ENCODE results near the gene GPC3.

The GPC3 gene

GRCh38 chrX:133880032-133880443 lies 105.4 kb downstream of the GPC3 start:
- DNase-seq, result no peak

GRCh38 chrX:133878710-133879109 lies 106.7 kb downstream of the GPC3 start:
- no peak for DNase-seq

GRCh38 chrX:133876646-133877045 lies 108.7 kb downstream of the GPC3 start:
- no peak for DNase-seq

GRCh38 chrX:133869270-133869669 lies 116.1 kb downstream of the GPC3 start:
- no peak for DNase-seq

GRCh38 chrX:133868682-133869081 lies 116.7 kb downstream of the GPC3 start:
- DNase-seq, result no peak

GRCh38 chrX:133868250-133868649 lies 117.1 kb downstream of the GPC3 start:
- DNase-seq, result no peak

- no peak for DNase-seq
Measured at GRCh38 chrX:133865761-133866471, 119.5 kb downstream of the GPC3 start.

GRCh38 chrX:133864236-133864635 lies 121.2 kb downstream of the GPC3 start:
- DNase-seq, result no peak

GRCh38 chrX:133859860-133860259 lies 125.5 kb downstream of the GPC3 start:
- DNase-seq, result no peak

GRCh38 chrX:133859336-133859735 lies 126.1 kb downstream of the GPC3 start:
- DNase-seq, result no peak

GRCh38 chrX:133857640-133858269 lies 127.6 kb downstream of the GPC3 start:
- DNase-seq, result no peak

- no peak for DNase-seq
Measured at GRCh38 chrX:133856819-133857218, 128.6 kb downstream of the GPC3 start.

GRCh38 chrX:133854290-133854689 lies 131.1 kb downstream of the GPC3 start:
- DNase-seq, result no peak

- no peak for DNase-seq
Measured at GRCh38 chrX:133852837-133853356, 132.5 kb downstream of the GPC3 start.

- no peak for DNase-seq
Measured at GRCh38 chrX:133852401-133852800, 133.0 kb downstream of the GPC3 start.

- no peak for DNase-seq
Measured at GRCh38 chrX:133850399-133850798, 135.0 kb downstream of the GPC3 start.

- DNase-seq, result no peak
Measured at GRCh38 chrX:133849676-133850075, 135.7 kb downstream of the GPC3 start.

GRCh38 chrX:133847340-133847994 lies 137.9 kb downstream of the GPC3 start:
- no peak for DNase-seq

- DNase-seq, result no peak
Measured at GRCh38 chrX:133846311-133846710, 139.1 kb downstream of the GPC3 start.

GRCh38 chrX:133840415-133840814 lies 145.0 kb downstream of the GPC3 start:
- DNase-seq, result no peak

- DNase-seq, result peak; percentile 41
Measured at GRCh38 chrX:133838761-133839676, 146.4 kb downstream of the GPC3 start.

- no peak for DNase-seq
Measured at GRCh38 chrX:133837091-133837490, 148.3 kb downstream of the GPC3 start.

- DNase-seq, result no peak
Measured at GRCh38 chrX:133836561-133836960, 148.8 kb downstream of the GPC3 start.

All from activated CD8-positive, alpha-beta memory T cell treated with anti-CD3 and anti-CD28 coated beads, Interleukin-2, amount 50 U/mL, for 48 hours (primary cell).